BJ (cell line): ENCODE results near the gene PSMA6. TPM values are rescaled to one million over a fixed set of nuclear protein-coding genes. Genes with fewer than 3 reads are reported as not detected.
"Not testable (repeated sequence)": the region's sequence is repeated elsewhere in the genome, so short reads cannot be mapped to it uniquely, and the experiment has no call there.

Source experiments
- CTCF ChIA-PET: fragments of 350-600 bp; formaldehyde crosslinking; extraction: SDS; loops from one replicate; lab custom pipeline; 2021; ENCODE audit warnings: antibody characterized with exemption, inconsistent platforms; lab: Yijun Ruan, JAX
- POLR2A ChIA-PET: fragments of 300-600 bp; sonication (Branson Sonifier 250); formaldehyde crosslinking; extraction: SDS; loops from one replicate; lab custom pipeline; 2021; ENCODE audit warnings: antibody characterized with exemption; lab: Charles Lee
- DNase-seq: peaks from one replicate; pipeline ENCODE4 v3.0.0-alpha.2; 2011; ENCODE audit warnings: low read depth
- H3K27me3 ChIP-seq: 2 replicates; pipeline ENCODE4 v1.6.0; 2011; ENCODE audit warnings: low read length; ENCODE audit not compliant: control insufficient read depth, insufficient read depth
- H3K36me3 ChIP-seq: 2 replicates; pipeline ENCODE4 v1.5.1; 2011; ENCODE audit warnings: low read length; ENCODE audit not compliant: control insufficient read depth, insufficient read depth
- H3K4me3 ChIP-seq: 2 replicates; pipeline ENCODE4 v1.5.1; 2011; ENCODE audit warnings: low read depth, mild to moderate bottlenecking, control low read depth, low read length
- CTCF ChIP-seq: IDR thresholded peaks from 2 replicates; pipeline ENCODE4 v1.5.1; 2011; ENCODE audit warnings: low read depth, mild to moderate bottlenecking, control low read depth, inconsistent platforms, low read length, moderate library complexity; ENCODE audit not compliant: insufficient read depth
- polyA plus RNA-seq: library from polyadenylated mRNA; depleted of rRNA; stranded (reverse); fragments of >200 nt; gene quantifications from 2 replicates; pipeline ENCODE4 v1.2.3, GENCODE V29; 2011

The PSMA6 gene
- polyA plus RNA-seq, 1 experiment: 155 TPM

GRCh38 chr14:35247777-35248475 is 44.3 kb upstream of the PSMA6 start:
- Histone ChIP-seq H3K27me3 (no peaks in the 10 kb centered on the region), H3K4me3 (no peak overlapping the region), H3K36me3 (no peaks in the 10 kb centered on the region)
- no peak for TF ChIP-seq CTCF
- POLR2A ChIA-PET: no interaction called here
- no peak for DNase-seq
- CTCF ChIA-PET: interaction anchor here (0.6 kb wide), 1 partner anchor 11 kb away, joined by 3 read pairs; no protein-coding TSS in a partner anchor

GRCh38 chr14:35248476-35248788 is 43.8 kb upstream of the PSMA6 start:
- CTCF ChIA-PET: interaction anchor here (0.6 kb wide), 1 partner anchor 10 kb away, joined by 3 read pairs; no protein-coding TSS in a partner anchor
- Histone ChIP-seq H3K4me3 (no peak overlapping the region), H3K36me3 (no peaks in the 10 kb centered on the region), H3K27me3 (no peaks in the 10 kb centered on the region)
- TF ChIP-seq CTCF: no peak
- POLR2A ChIA-PET: no interaction called here
- no peak for DNase-seq

GRCh38 chr14:35250319-35250718 is 41.9 kb upstream of the PSMA6 start:
- ChIA-PET POLR2A (no interaction called here), CTCF (interaction anchor here (0.7 to 1.0 kb wide), 3 partner anchors 12 to 163 kb away, joined by 3 to 4 read pairs (median 3); no protein-coding TSS in a partner anchor)
- no peak for TF ChIP-seq CTCF
- Histone ChIP-seq H3K27me3 (no peaks in the 10 kb centered on the region), H3K4me3 (no peak overlapping the region), H3K36me3 (no peaks in the 10 kb centered on the region)
- DNase-seq: no peak

GRCh38 chr14:35252451-35252868 is 39.7 kb upstream of the PSMA6 start:
- H3K36me3 ChIP-seq: no peaks in the 10 kb centered on the region
- TF ChIP-seq CTCF: no peak
- no peak for DNase-seq
- ChIA-PET POLR2A (no interaction called here), CTCF (no interaction called here)
- no peaks in the 10 kb centered on the region for H3K27me3 ChIP-seq
- H3K4me3 ChIP-seq: no peak overlapping the region

GRCh38 chr14:35253056-35253455 is 39.1 kb upstream of the PSMA6 start:
- CTCF ChIA-PET, POLR2A ChIA-PET, DNase-seq, H3K27me3 ChIP-seq, H3K36me3 ChIP-seq, H3K4me3 ChIP-seq: not testable (repeated sequence)

GRCh38 chr14:35254034-35254622 is 38.1 kb upstream of the PSMA6 start:
- DNase-seq, POLR2A ChIA-PET, H3K27me3 ChIP-seq, H3K4me3 ChIP-seq, H3K36me3 ChIP-seq: not testable (repeated sequence)
- CTCF ChIA-PET: interaction anchor here (1.1 kb wide), 1 partner anchor 9 kb away, joined by 4 read pairs; no protein-coding TSS in a partner anchor
